NCI-H146 (cell line): ENCODE measurements around the gene SPRR5.

ENCODE experiments used
- DNase-seq: peaks from one replicate; lab custom pipeline; 2025; lab: John Stamatoyannopoulos, UW

The SPRR5 gene

GRCh38 chr1:152983234-152983633 is 36.2 kb downstream of the SPRR5 start:
- DNase-seq, result no peak

- DNase-seq, result no peak
These were observed 36.7 kb downstream of the SPRR5 start, which contains the start of gene SPRR1A for GRCh38 chr1:152983743-152984142. Gene SPRR1A, plus strand, starts transcription at chr1:152984081. Its CDS starts 1,150 bp downstream, at chr1:152985231.

- DNase-seq, result no peak
These were observed 39.6 kb downstream of the SPRR5 start for GRCh38 chr1:152986578-152986977.

GRCh38 chr1:152993186-152993585 is 46.2 kb downstream of the SPRR5 start:
- DNase-seq, result no peak

GRCh38 chr1:152995842-152996241 is 48.8 kb downstream of the SPRR5 start:
- no peak for DNase-seq

GRCh38 chr1:152996633-152997400 is 49.8 kb downstream of the SPRR5 start:
- no peak for DNase-seq

- DNase-seq, result no peak
These were observed 50.9 kb downstream of the SPRR5 start for GRCh38 chr1:152997901-152998300.

GRCh38 chr1:152998476-152998875 is 51.5 kb downstream of the SPRR5 start:
- DNase-seq, result no peak
